GM12872 (cell line): ENCODE data around the gene SLC24A4.

Source experiments
- CTCF ChIP-seq: IDR thresholded peaks from 3 replicates; pipeline ENCODE4 v1.5.1; 2011; ENCODE audit warnings: low read depth, mild to moderate bottlenecking, low read length, moderate library complexity; ENCODE audit not compliant: insufficient read depth

SLC24A4 gene

GRCh38 chr14:92437309-92437708 lies 114.3 kb downstream of the SLC24A4 start:
- TF ChIP-seq CTCF, result no peak

- no peak for TF ChIP-seq CTCF
These were observed 114.8 kb downstream of the SLC24A4 start for GRCh38 chr14:92437729-92438285.

GRCh38 chr14:92439537-92440344 lies 116.8 kb downstream of the SLC24A4 start:
- no peak for TF ChIP-seq CTCF

- no peak for TF ChIP-seq CTCF
These were observed 117.5 kb downstream of the SLC24A4 start for GRCh38 chr14:92440345-92441003.

GRCh38 chr14:92441751-92442504 lies 119.0 kb downstream of the SLC24A4 start:
- TF ChIP-seq CTCF, result no peak

- no peak for TF ChIP-seq CTCF
These were observed 120.2 kb downstream of the SLC24A4 start for GRCh38 chr14:92443167-92443566.

- no peak for TF ChIP-seq CTCF
These were observed 120.8 kb downstream of the SLC24A4 start for GRCh38 chr14:92443741-92444140.
